GM10266 (cell line): ENCODE measurements around the gene RPL27A.
A peak's percentile ranks its signal among the peaks of the same experiment; 100 is the strongest.

Source experiments
- DNase-seq: peaks from one replicate; pipeline ENCODE4 v3.0.0; 2012; ENCODE audit errors: extremely low spot score
- TF ChIP-seq, protein P1 (sequence below): IDR thresholded peaks from 2 replicates; pipeline ENCODE4 v1.5.1; 2012; ENCODE audit warnings: mild to moderate bottlenecking, low read depth; ENCODE audit not compliant: control insufficient read depth, insufficient read depth; ENCODE audit errors: missing control alignments

RPL27A gene

DNA sequence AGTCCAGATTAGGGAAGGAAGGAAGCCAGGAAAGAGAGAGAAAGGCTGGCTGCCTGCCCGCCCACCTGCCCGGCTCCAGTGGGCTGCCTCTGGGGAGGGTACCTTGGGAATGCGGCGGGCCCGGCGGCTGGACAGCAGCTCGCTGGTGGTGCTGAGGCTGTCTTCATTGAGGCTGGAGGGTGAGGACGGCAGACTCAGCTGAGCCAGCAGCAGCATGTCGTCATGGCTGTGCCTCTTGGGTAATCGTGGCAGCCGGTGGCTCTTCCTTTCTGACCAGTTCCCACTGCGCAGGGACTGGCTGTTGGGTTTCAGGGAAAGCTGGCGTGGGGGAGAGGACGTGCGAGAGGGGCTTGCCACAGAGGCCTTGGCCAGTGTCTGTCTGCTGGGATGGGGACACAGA is 32.9 kb downstream of the RPL27A start:
- TF ChIP-seq, protein P1, sequence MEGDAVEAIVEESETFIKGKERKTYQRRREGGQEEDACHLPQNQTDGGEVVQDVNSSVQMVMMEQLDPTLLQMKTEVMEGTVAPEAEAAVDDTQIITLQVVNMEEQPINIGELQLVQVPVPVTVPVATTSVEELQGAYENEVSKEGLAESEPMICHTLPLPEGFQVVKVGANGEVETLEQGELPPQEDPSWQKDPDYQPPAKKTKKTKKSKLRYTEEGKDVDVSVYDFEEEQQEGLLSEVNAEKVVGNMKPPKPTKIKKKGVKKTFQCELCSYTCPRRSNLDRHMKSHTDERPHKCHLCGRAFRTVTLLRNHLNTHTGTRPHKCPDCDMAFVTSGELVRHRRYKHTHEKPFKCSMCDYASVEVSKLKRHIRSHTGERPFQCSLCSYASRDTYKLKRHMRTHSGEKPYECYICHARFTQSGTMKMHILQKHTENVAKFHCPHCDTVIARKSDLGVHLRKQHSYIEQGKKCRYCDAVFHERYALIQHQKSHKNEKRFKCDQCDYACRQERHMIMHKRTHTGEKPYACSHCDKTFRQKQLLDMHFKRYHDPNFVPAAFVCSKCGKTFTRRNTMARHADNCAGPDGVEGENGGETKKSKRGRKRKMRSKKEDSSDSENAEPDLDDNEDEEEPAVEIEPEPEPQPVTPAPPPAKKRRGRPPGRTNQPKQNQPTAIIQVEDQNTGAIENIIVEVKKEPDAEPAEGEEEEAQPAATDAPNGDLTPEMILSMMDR = no peak
- DNase-seq = no peak

DNA sequence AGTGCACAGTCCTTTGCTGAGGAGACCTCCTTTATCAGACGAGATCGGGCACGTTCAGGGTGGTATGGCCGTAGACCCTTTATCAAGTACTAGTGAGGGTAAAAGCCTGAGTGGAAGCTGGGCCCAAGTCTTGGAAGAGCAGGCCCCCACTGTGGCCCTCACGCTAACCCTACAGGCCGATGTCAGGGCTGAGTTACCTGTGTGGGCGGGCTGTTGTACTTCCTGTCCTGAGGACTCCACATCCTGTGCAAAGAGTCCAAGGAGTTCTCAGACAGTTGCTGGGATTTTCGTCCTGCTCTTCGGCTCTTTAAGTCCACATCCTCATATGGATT is 34.9 kb downstream of the RPL27A start:
- TF ChIP-seq, protein P1 = no peak
- DNase-seq = no peak

DNA sequence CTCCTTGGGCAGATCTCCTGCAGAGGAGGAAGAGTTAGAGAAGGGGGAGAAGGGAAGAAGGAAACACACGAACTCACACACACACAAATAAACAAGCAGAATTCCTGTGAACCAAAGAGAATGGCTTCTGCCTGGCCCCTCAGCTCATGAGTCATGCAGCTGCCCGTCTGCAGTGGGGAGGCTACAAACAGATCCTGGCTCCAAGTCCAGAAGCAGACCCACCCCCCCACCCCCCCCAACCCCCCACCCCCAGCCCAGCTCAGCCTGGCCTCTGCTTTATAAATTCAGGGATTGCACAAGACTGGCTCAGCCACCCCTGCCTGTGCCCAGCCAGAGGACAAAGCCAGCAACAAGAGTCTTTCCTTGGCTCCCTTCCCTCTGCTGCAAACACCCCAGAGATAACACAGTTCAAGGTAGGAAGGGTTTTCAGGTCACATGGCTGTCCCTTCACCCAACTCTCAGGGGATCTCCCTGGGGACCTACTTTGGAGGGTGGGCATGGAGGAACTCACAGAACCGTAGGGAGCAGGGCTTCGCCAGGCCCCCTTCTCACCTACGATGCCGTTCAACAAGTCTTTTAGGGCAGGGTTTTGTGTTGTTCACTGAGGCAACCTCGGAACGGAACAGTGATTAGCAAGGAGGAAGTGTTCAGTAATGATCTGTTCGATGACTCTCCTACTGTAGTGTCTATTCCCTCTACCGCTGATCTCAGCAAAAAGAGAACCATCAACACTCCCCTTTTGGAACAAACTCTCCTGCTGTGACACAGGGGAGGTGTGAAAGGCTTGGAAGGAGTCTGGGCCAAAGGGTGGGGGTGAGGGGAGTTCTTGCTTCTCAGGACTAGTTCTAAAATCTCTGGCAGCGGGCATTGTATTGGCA is 35.5 kb downstream of the RPL27A start:
- peak; percentile 52 for DNase-seq
- TF ChIP-seq, protein P1 = no peak

DNA sequence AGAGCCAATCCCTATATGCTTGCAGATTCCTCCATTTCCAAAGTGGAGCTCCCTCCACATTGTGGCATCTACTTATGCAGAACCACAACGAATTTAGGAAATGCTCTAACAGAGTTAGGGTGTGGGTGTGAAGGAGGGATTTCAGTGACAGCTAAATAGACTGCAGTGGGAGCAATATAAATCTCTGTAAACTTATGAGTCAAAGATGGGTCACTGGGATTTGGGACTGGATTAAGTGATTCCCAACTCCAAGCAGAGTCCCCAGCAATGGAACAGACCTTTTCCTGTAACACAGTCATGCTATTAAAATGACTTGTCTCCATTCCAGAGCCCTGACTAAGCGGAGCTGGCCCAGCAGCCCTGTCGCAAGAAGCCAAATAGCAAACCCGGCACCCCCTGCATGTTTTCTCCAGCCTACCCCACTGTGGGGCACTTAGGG is 36.6 kb downstream of the RPL27A start:
- TF ChIP-seq, protein P1 = no peak
- no peak for DNase-seq

DNA sequence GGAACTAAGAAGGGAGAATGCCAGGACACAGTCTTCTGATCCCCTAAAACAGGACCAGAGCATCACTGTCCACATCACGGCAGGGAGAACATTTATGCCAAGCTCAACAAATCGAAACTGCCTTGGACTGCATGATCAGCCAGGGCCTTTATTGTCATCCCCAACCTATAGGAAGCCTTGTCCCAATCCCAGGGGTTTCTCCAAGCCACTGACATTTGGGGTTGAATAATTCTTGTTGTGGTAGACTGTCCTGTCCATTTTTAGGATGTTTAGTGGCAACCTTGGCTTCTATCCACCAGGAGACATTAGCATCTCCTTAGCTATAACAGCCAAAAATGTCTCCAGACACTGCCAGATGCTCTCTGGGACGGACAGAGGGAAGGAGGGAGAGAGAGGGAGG is 37.1 kb downstream of the RPL27A start:
- no peak for DNase-seq
- TF ChIP-seq, protein P1 = no peak

DNA sequence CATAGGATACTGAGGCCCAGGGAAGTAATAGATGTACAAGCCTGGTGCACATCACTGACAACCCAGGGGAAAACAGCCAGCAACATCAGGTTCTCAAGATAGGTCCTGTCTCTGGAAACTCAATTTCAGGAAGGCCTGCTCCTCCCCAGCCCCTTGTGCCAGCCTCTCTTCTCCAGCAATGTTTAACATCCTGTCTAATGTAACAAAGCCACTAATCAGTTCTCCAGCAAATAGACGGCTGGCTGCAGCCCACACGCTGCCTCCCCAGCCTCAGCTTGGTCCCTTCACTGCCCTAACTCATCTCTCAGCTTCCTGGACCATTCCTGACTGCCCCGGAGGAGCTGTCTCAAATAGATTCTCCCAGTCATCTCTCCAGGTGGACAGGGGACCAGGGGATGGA is 37.8 kb downstream of the RPL27A start:
- no peak for DNase-seq
- TF ChIP-seq, protein P1 = no peak

DNA sequence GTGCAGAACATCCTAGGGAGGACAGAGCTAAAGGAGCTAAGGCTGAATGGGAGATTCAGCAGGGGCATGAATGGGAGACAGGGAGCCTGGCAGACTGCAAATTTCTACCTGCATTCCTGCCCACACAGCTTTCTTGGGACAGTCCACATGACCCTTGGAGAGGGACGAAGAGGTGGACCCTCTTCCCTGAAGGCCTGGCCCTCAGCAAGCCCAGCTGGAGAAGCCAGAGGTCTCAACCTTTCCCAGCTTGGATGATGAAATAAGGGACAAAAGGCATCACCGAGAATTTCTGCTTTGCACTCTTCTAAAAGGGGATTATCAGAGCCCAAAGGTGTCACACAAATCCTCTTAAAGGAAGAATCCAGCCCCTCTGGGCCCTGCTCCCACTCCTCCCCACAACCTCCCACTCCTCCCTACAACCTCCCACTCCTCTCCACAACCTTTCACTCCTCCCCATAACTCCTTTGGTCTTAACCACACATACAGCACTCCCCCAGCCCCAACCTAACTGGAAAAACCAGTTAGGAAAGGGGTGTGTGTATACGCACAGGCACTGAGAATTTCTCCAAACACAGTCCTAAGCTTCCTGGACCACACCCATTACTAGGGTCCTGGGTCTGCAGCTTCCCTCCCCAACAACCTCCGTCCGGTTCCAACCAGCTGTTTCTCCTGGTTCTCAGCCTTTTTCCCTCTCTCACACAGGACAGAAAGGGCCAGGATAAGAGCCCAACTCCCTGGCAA is 38.4 kb downstream of the RPL27A start:
- TF ChIP-seq, protein P1 = no peak
- no peak for DNase-seq
